GM19023 (cell line): ENCODE results near the gene ZNF638.

Experiments used
- ATAC-seq: cut with Tn5 transposase; IDR thresholded peaks from one replicate; pipeline ENCODE4 v1.9.1; 2021; ENCODE audit warnings: mild to moderate bottlenecking, moderate library complexity; ENCODE audit not compliant: unreplicated experiment

Gene ZNF638

DNA sequence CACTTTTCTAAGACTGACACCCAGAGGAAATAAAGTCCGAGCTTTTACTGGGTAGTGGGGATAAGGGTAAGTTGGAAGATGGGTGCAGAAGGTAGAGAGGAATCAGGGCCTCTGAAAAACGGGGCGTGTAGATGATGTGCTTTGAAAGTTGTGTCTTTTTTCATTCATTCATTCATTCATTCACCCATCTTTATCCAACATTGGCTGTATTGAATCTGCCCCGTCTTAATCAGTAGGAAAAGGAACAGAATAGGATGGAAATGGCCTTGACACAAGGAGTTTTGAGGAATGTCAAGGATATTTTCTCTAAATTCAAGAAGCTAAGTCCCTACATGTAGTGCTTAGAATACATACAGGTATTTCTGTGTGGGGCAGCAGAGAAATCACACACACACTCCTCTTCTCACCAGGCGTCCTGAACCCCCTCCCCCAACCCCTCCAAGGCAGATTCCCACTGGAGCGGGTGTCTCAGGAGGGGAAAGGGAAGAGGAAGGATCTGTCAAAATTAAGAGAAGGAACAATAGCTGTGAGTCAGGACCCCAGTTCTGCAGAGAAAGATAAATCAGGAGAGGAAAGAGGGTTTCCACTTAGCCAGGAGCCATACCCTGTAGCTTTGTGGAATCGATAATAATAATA, 135.7 kb downstream of the ZNF638 start:
- no peak for ATAC-seq

DNA sequence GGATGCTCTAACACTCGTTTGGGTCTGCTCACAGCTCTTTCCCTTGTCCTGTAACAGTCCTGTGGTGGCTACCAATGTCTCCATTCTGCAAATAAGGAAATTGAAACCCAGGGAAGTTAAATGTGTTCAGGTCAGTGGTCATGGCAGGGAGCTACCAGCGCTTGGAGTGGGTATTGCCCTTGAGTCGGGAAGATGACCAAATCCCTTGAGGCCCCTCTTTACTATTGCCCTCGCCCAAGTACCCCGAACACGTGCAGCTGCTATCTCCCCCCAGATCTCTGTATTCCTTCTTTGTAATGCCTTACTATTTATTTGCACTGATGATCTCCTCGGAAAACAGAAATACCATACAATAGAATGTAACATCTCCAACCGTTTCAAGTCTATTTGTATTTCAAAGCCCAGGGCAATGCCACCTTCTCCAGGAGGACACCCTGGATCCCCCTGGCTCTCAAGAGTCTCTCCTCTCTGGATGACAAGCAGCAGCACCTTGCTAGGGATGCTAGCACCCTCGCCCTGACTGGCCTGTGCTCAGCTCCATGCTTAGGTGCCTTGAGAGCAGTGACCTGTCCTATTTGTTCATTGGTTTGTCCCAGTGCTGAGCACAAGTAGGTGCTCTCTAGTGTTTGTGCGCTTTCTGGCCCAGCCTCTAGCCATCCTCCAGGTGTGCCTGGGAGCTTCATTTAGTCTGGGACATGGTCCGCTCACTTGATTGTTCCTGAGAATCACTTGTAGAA, 136.9 kb downstream of the ZNF638 start:
- ATAC-seq: no peak

DNA sequence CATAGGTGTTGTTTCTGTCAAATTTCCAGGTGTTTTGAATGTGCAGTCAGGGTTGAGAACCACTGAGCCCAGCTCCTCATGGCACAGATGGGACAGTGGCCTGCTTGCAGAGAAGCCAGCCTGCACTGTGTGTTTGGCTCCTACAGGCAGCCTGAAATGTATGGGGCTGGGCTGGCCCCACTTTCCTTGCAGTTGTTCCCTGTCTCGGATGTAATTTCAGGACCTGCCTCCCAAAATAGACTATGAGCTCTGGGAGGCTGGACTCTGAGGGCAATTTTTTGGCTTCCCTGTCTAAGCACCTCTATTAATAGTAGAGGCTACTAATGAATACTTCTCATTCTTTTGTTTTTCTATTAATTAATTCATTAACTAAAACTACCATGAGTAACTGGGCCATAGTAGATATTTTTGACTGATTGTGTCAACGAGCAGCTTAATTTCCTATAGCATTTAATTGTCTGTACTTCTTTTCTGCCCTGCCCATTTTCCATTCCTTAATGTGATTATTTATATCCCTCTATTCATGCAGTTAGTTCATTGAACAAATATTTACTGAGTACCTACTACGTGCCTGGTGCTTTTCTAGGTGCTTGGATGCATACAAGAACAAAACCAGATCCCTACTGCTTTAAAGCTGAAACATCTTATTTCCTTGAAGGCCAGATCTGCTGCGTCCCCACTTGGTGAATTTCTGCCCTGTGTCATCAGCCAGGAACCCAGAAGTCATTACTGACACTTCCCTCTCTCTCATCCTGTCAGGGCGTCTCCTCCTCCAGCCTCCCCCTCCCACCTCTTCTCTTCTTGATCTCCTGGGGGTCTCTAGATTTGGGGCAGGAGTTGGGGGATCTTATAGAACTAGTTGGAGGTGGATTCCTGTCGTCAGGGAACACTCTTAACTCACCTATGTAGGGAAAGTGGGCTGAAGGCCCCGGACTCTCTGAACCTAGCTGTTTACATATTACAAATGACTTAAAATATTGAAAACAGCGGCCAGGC, 138.1 kb downstream of the ZNF638 start:
- ATAC-seq: no peak

DNA sequence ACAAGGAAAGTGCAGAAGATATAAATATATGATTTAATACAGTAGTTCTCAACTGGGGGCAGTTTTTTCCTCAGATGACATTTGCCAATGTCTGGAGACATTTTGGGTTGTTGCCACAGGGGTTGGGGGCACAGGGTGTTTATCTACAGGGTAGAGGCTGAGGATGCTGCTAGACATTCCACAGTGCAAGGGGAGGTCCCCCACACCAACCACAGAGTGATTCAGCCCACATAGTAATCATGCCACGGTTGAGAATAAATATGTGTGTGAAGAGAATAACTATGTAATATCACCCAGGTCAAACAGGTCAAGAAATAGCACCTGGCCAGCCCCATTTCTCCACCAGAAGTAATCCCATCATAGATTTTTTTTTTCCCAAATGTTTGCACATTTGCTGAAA, 139.7 kb downstream of the ZNF638 start:
- ATAC-seq: no peak

DNA sequence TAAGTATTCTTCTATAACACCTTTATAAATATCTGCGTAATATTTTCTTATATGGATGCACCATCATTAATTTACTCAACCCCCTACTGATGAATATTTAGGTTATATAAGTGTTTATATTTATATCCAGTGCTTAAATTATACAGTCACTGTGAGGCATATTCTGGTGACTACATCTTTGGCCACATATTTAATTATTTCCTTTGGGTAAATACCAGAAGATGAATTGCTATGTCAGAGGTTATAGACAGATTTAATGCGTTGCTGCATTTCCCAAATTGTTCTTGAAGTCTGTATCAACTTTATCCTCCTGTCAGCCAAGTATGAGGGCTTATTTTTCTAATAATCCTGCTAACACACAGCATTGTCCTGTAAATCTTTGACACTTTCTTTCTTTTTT, 140.4 kb downstream of the ZNF638 start:
- no peak for ATAC-seq

DNA sequence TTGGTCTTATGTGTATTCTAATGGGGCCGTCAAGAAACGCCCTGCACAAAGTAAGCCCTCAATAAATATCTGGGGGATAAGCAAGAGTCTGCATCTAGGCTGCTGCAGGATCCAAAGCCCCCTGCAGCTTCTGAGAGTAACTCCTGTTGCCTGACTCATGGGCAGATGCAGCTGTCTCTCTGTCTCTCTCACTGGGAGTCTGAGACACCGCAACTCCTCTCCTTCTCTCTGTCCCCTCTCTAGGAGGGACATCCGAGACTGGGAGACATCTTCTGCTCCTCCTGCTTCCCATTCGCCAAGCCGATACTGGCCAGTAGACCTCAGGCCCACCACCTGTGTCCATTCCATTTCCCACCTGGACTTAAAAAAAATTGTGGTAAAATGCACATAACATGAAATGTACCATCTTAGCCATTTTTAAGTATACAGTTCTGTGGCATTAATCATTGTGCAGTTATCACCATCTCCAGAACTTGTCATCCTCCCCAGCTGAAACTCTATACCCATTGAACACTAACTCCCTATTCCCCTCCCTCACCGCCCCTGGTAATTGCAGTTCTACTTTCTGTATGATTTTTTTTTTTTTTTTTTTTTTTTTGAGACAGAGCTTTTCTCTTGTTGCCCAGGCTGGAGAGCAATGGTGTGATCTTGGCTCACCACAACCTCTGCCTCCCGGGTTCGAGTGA, 141.9 kb downstream of the ZNF638 start:
- ATAC-seq: no peak

DNA sequence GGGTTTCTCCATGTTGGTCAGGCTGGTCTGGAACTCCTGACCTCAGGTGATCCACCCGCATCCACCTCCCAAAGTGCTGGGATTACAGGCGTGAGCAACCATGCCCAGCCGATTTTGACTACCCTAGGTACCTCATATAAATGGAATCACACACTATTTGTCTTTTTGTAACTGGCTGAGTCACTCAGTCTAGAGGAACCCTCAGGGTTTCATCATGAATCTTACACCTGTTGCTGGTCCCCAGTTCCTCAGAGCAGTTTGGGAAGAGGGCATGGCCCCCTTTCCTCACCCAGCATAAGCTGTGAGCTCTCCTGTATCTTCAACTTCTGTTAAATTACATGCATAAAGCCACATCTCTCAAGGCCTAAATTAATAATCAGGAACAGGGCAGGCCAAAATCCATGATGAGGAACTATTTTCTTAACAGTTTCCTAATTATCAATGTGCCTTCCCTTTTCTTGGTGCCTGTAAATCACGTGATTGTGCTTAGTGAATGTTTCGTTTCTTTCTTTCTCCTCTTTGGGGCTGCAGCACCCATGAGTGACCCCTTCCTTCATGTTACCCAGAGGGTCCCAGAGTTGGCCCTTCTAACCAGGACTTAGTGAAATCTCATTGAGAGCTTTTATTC, 142.6 kb downstream of the ZNF638 start:
- ATAC-seq: no peak

DNA sequence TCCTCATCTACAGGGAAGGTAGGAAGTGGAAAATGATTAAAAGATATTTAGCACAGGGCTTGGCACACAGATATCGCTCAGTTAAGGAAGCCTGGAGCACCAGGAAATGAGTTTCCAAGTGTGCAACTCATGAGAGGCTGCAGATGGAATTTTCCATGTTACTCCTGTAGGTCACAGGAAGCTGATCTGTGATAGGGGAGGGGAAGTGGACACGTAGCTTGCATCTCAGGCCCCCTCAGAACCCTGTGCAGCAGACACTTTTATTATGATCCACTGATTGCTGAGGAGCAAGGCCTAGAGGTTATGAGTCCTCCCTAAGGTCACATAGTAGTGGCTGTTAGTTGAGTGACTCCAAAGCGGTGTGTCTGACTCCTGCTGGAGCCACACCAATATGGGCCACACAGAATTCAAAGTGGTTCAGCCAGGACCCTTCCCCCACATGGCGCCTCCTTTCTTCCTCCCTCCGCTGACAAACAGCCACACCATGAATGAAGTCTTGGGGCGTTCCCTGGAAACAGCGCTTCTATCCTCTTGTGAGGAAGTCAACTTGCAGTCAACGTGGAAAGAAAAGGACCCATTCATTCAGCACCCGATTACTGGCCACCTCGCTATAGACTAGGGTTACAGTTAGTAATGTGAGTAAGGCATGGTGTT, 143.3 kb downstream of the ZNF638 start:
- no peak for ATAC-seq

DNA sequence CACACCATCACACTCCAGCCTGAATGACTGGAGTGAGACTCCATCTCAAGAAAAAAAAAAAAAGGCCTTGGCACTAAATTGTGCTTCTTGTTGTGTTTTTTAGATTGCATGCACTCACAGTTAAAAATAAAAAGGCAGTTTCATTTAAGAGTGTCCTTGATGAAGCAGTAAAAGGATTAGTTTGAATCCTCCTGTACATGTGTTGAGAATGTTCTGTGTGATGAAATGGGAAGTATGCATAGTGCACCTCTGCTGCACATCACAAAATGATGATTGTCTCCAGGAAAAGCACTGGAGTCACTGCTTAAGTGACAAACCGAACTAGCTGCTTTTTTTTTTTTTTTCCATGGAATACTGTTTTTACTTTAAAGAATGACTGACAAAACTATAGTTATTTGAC, 144.9 kb downstream of the ZNF638 start:
- ATAC-seq: no peak

DNA sequence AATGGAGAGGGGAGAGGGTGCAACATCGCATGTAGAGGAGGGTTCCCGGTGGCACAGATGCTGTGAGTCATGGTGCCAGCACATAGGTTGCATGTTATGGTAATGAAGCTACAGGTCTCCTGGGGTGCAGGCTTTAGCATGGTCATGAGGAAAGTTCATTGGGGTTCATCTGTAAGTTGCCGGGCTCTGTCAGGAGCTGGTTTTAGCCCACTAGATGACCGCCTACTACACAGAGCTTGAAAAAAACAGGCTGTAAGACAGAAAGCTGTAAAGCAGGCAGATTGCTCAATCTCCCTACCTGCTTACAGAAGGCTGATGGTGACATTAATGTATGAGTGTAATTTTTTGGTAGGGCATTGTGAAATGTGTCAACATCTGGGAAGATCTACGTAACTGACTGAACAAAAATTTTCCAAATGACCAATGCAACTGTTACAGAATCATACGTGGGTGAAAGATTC, 145.7 kb downstream of the ZNF638 start:
- ATAC-seq: no peak

DNA sequence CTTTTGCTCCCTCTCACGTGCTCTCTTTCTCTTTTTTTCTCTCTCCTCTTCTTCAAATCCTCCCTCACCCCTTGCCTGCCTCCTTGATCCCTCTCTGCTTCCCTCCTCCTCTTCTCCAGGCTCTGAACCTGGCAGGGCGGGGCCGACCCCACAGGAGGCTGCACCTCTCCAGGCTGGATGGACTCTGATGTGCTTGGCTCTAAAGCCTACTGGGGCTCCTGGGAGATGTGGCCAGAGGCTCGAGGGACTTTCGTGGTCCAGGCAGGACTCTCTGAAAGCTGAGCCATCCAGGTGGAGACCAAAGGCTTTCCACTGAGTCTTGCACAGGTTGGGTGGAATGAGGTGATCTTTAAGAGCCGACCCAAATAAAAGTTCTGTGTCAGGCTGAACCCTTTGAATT, 147.2 kb downstream of the ZNF638 start:
- no peak for ATAC-seq

DNA sequence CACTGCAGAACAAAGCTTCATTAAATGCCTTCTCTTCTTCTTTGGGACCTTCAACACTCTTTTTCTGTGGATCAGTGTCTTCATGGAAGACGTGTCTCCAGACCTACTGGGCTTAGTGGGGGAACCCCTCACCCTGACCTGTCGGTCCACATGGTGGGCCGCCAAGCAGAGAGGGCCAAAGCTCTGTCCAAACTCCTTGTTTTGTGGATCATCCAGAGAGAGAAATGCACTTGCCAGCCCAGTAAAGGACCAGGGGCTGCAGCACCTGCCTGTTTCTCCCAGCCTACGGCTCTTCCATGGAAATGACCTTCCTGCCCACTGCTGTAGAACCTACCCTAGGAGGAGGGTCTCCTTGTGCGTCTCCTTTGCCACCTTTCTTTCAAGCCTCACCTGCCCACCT, 147.7 kb downstream of the ZNF638 start:
- no peak for ATAC-seq

DNA sequence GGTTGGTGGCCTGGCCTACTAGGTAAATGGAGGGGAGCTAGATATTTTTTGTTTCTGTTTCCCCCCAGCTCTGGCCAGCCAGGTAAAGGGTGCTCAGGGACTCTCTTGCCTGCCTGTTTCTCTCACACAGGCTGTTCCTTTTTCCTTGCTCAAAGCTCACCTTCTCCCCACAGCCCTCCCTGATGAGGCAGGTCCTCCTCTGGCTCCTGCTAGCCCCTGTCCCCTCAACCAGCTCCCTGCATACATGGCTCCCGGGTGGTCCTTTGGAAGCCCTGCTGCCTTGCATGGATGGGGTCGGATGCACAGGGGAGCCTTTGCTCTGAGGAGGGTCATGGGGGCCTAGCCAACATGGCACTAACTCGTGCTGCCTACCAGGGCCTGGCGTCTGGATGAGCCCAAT, 149.5 kb downstream of the ZNF638 start:
- no peak for ATAC-seq

DNA sequence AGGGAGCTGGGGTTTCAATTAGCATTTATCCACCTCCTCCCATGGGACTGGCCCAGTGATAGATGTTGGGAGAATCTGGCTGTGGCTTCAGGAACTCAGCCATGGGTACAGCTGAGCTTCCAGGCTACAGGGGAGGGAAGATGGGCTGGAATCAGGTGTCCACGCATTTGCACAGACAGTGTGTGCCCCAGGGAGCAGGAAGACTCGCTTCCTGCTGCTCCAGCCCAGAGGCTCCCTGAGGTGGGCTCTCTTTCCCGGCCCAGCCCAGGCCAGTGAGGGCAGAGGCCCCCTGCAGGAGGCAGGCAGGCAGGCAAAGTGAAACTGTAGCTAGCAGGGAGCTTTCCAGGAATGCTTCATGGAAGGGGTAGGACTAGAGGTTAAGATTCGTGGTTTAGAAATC, 150.5 kb downstream of the ZNF638 start:
- no peak for ATAC-seq

DNA sequence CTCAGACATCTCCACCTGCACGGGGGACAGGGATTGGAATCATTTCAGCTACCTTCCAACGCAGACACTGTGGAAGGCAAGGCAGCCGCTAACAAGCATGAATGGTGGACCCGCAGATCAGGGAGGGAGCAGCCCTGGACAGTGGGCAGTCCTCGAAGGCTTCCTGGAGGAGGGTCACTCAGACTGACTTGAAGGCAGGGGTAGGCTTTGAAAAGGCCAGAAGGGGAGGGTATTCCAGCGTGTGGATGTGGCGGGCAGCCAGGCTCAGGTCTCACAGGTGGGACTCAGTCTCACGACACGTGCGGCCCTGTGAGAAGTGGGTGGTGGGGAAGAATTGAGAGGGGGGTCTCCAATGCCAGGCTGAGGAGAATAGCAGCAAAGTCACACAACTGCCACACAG, 151.7 kb downstream of the ZNF638 start:
- ATAC-seq: no peak

DNA sequence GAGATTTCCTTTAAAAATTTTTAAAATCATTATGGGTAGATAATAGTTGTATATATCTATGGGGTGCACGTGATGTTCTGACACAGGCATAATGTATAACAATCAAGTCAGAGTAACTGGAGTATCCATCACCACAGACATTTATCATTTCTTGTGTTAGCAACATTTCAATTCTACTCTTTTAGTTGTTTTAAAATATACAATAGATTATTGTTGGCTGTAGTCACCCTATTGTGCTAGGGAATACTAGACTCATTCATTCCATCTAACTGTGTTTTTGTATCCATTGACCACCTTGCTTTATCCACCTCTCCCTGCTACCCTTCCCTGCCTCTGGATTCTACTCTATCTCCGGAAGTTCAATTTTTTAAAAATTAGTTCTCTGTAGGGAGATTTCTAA, 152.8 kb downstream of the ZNF638 start:
- no peak for ATAC-seq
